Raji (cell line): ENCODE results near the gene MAST4.

Experiments
- POLR2A ChIP-seq: IDR thresholded peaks from 2 replicates; pipeline ENCODE4 v1.6.1; 2011; ENCODE audit warnings: low read depth, low read length, control low read depth; ENCODE audit not compliant: insufficient read depth

MAST4 gene

GRCh38 chr5:66922881-66923280 lies 326.7 kb downstream of the MAST4 start:
- no peak for TF ChIP-seq POLR2A

DNA sequence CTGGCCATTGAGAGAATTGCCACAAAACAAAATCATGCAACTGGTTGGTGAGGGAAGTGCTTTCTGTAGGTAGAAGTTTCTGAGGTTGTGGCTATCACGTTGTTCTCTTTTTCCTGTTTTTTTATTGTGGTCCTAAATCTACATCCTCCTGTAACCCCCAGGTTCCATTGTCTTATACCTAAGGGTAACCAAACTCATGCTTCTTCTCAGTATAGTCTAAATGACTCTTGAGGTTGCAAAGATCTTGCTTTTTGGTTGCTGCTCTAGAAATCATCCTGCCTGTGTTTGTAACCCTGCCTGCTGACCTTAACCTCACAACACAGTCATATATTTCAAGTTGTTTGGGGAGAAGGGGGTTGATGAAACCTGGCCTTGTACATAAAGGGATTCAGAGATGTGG lies 327.3 kb downstream of the MAST4 start:
- no peak for TF ChIP-seq POLR2A

- no peak for TF ChIP-seq POLR2A
Observed at GRCh38 chr5:66923922-66924321, 327.7 kb downstream of the MAST4 start.

GRCh38 chr5:66927140-66927539 lies 330.9 kb downstream of the MAST4 start:
- TF ChIP-seq POLR2A, result no peak

DNA sequence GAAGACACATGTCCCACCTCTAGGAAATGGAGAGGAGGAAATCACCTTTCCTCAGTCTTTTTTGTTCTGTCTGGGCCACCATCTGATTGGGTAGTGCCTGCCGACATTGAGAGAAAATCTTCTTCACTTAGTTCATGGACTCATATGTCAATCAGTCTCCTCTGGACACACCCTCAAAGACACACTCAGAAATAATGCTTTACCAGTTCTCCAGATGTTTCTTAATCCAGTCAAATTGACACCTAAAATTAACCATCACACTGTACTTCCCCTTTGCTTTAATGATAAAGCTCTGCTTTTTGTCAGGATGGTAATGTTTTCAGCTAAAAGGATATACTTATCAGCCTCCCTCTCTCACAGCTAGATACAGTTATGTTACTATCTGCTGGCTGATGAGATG lies 333.1 kb downstream of the MAST4 start:
- TF ChIP-seq POLR2A, result no peak

DNA sequence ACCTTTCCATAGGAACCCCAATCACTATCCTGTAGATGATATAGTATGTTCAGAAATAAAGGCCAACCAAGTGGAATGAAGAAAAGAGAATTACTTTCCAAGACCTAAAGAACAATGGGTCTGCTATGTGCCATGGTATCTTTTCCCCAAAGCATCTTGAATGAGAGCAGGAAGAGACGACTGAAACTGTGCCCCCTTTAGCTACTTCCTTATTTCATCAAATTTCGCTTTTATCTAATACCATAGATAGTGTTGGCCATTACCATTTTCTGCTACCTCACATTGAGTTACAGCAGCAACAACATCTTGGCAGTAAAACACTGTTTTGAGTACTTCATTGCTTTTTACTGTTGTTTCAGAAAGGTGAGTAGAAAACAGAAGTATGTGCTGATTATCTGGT lies 333.8 kb downstream of the MAST4 start:
- TF ChIP-seq POLR2A, result no peak

GRCh38 chr5:66931651-66932050 lies 335.5 kb downstream of the MAST4 start:
- TF ChIP-seq POLR2A, result no peak

- no peak for TF ChIP-seq POLR2A
Observed at GRCh38 chr5:66932457-66932856, 336.3 kb downstream of the MAST4 start.

DNA sequence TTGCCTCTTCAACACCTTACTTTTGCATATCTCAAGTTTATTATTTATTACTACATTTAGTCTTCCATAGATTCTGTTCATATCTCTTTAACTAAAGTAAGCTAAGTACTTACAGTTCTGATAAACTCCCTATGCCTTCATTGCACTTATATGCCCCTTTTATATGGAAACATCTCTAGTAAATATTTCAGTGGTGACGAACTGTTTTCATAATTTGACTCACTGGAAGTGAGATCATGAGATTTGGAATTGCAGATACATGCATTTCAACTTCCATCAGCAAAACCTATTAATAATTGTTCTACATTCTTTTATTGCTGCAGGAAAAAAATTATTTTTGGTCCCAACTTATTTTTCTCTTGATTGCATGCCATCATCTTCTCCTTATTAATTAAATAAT lies 336.9 kb downstream of the MAST4 start:
- TF ChIP-seq POLR2A, result no peak

- no peak for TF ChIP-seq POLR2A
Observed at GRCh38 chr5:66939094-66939493, 342.9 kb downstream of the MAST4 start.

DNA sequence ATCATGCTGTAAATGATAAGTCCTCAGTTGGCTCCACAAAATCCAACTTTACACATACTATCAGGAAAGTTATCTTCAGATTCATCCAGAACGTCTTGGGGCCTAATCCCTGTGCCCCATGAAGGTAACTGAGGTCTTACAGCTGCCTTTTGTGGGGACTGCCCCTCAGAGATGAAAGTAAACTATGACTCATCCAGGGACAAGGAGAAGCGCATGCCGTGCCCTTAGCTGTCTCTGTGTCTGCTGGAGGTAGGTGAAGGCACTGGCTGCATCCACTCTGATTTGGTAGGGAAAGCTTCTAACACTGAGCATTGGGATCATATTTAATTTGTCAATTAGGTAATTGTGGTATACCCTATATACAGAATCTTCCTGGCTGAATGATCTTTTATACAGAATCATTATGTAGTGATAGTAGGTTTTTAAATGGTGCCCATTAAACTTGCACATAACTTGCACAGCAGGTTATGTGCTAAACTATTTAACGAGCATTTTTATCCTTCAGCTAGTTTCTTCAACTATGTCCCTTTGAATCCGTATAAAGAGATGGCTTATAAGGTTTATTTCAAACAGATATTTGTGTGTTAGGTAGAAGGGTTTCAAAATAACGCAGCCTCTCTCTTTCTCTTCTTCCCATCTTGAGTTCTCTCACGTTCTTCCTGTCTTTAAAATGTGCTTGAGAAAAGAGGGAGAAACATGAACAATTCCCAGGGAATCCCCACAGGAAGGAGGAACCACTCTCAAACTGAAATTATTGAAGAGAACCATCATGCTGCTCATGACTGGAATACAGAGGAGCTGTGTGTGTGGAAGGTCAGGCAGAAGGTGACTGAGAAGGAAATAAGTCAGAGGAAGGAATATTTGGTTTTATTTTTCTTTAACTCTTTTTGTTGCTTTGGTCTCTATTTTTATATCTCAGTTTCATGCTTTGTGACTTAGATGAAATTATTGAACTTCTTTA lies 349.5 kb downstream of the MAST4 start:
- no peak for TF ChIP-seq POLR2A

GRCh38 chr5:66947458-66947857 lies 351.3 kb downstream of the MAST4 start:
- TF ChIP-seq POLR2A, result no peak

- TF ChIP-seq POLR2A, result no peak
Observed at GRCh38 chr5:66949066-66949465, 352.9 kb downstream of the MAST4 start.

DNA sequence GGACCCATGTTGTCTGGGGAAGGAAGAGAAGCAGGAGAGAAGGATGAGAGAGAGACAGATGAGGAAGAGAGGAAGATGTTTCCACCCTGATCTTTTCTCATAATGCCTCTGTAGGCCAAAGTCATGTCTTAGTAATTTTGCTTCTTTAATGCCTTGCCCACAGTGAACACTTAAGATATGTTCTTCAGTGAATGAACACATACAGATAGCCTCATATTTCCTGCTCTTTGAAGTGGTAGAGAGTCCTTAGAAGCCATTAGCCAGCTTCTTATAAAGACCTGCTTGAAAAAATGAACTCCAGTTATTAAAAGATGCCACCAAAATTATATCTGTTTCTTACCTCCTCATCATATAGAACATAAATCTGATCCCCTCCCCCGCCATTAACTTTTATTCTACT lies 356.0 kb downstream of the MAST4 start:
- no peak for TF ChIP-seq POLR2A

DNA sequence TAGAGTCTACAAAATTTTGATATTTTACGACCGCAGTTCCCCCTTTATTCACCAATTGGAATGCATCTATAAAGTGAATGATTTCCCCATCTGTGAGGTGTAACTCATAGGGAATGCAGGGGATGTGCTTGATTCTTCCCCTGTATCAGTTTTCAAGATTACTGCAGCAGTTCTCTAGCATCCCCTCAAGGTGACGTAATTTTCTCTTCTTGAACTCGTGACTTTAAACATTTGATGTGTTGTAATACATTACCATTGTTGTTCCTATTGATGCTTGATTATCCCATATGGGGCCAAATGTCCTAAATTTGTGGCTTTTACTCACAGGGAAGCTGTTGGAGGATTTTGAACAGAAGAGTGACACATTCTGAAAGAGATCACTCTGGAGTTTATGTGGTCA lies 360.2 kb downstream of the MAST4 start:
- no peak for TF ChIP-seq POLR2A

DNA sequence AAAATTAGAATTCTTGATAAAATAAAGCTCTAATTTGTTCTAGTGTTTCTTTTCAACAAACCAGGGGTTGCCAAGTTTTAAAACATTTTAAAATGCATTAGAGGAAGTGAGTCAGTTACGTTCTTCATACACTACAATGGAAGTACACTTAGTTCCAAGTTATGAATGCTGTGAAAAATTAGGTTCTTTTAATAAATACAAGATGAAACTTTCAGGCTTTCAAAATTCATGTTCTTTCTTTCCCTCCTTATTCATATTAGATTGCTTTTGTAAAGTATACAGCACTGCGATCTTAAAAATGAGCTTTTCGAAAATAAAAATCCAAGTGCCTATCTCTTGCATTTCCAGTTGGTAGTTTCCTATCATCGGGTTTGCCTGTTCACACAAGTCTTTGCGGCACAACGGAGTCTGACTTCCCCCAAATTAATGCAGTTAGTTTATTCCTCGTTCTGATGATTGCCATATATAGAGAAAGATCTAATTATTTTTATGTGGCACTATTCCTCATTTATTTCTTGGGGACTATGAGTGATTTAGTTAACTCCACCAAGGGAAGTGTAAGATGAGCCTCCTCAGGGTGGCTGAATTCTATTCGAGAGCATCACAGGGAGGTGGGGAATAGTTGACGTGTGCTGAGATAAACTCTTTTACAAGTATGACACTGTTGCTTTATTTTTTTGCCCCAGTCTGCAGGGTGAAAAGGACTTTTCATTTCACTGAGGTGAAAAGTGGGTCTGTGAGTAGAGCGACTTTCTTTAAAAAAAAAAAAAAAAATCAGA lies 362.2 kb downstream of the MAST4 start:
- no peak for TF ChIP-seq POLR2A
